Measurements from ENCODE around the gene DLX5.

Gene DLX5

DNA sequence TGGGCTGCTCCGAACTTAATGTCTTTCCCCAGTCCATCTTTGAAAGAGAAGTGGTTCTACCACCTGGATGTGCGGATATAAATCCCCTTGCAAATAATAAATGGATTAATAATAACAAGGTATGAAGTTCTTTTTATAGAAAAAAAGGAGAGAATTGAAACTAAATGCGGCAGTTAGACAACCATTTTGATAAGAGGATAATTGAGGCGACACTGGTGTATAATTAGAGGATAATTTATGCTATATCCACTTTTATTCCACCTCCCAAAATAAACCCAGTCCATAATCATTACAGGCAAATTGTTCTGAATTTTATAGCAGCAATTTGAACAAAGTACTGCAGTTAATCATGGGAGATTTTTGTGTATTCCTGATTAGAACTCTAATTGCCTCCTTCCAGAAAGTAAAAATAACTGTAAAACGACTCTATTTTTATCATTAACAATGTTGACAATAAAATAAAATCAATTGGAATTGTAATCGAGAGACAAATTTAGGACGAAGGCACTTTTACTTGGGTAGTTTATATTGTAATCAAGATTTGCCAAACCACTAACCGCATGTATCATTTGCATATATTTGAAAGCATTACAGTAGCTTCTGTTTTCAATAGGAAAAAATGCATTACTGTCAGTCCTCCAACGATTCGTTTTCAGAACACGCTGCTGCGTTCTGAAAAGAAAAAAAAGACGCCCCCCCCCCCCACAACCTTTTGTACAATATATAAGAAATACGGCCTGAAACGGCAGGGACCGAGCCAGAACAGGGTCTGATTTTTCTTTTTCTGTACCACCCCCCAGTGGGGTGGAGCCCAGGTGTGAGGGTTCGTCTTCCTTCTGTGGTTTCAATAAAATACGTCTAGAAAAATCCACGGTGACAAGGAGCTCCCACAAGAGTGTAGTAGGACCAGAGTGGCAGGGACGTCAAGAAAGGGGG lies 20.1 kb downstream of the DLX5 start:
- DNase-seq: no peak

- no peak for DNase-seq
Measured at GRCh38 chr7:97003262-97004246, 21.1 kb downstream of the DLX5 start.

DNA sequence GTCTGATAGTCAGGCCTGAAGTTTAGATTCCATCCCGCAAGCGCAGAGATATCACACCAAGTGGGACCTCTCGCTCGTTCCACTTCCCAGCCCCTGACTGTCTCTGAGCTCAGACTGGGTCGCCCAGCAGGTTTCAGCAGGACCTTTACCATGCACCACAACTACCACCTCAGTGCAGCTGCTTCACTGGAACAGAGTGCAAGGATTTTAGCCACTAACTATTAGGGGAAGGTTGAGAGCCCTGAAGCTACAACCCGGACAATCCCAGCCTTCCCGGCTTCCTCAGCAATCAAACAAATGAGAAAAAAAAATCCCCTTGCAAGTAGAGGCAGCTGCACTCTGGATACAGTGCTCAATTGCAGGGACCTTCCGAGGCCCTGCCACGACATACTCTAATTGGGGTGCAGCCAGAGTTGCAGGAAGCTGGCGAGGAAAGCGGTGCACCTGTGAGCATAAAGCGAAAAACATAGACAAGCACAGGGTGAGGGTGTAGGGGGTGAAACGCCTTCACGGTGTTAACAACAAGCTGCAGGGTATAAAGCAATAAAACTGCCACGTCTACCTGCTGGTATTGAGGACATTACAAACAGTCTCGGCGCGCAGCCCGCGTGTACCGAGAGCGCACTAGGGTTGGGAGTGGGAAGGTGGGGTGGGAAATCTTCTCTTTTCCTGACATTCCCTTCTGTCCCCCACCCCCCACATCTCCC lies 21.9 kb downstream of the DLX5 start:
- no peak for DNase-seq

DNA sequence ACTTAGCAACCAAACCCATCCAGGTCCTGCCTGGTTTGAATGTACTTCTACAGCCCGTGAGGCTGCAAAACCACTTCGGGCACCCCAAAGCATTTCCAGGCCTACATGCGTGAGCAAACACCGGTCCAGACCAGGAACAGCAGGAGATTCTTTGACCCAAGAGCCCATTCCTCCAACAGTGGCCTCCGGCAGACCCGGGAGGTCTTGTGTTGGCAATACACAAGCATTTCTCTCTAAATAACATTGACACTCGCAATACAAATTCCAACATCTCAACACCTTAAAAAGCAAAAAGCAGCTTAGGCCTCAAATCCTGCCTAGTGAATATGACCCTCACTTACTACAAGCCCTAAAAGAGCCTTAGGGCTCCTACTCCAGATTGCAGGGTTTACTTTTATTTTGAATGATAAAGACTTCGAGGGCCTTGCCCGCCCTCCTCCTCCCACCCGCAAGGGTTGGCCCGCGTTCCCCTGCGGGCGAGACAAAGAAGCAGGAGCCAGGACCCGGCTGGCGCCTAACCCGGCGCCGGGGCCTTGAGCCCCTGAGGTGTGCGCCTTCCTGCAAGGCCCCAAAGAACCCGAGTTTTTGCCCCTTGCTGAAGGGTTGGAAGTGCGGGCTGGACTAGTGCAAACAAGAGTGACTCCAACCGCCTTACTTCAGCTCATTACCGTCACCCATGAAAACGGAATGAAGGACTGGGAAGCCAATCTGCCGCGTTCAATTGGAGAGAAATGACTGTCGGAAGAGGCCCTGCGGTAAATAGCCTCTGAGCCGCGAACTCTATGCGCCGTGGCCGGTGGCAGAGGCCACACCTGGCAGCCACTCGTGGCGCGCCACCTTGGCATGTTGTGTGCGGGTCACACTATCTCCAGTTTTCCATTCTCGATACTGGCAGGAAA lies 22.7 kb downstream of the DLX5 start:
- no peak for DNase-seq

DNA sequence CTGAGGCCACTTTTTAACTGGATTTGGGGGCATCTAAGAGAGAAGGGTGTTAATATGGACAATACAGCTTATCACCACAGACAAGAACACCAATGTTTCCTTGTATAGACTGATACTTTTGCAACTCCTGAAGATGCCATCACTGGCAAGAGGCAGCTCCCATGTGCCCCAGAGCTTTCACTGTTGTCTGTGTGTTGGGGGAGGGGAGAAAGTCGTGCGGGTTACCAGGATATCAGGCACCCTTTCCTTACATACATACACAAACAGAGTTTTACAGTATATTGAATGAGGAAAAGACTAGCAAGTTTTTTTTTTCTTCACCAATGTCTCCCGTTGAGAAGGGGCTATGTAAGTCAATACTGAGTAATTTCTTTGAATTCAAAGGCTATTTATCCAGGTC lies 23.4 kb downstream of the DLX5 start:
- no peak for DNase-seq

- DNase-seq: no peak
Measured at GRCh38 chr7:96998744-96999143, 25.9 kb downstream of the DLX5 start.

- DNase-seq: no peak
Measured at GRCh38 chr7:96998333-96998732, 26.3 kb downstream of the DLX5 start.

- no peak for DNase-seq
Measured at GRCh38 chr7:96997512-96998032, 27.1 kb downstream of the DLX5 start.

DNA sequence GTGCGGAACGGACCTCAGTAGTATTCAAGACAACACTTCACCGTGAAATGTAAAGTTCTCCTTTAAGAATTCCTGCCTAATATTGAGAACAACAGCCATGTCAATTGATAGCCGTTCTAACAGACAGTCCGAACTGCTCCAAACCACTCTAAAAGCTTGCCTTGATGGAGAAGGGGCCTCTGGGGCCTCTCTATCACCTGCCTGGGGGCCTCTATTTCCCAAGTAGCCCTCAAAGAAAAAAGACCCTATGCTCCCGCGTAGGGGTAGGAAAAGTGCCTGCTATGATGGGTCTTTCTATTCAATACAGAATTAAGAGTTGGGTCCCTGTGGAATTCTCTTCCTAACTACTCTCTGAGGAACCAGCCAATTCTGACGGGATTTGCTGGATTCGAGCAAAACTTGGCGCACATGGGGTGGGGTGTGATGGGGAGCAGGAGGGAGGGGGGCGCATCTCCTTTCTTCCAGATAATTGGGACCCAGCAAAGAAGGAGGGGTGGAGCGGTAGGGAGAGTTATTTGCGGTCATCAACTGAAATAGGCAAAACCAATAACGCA lies 27.6 kb downstream of the DLX5 start:
- no peak for DNase-seq

DNA sequence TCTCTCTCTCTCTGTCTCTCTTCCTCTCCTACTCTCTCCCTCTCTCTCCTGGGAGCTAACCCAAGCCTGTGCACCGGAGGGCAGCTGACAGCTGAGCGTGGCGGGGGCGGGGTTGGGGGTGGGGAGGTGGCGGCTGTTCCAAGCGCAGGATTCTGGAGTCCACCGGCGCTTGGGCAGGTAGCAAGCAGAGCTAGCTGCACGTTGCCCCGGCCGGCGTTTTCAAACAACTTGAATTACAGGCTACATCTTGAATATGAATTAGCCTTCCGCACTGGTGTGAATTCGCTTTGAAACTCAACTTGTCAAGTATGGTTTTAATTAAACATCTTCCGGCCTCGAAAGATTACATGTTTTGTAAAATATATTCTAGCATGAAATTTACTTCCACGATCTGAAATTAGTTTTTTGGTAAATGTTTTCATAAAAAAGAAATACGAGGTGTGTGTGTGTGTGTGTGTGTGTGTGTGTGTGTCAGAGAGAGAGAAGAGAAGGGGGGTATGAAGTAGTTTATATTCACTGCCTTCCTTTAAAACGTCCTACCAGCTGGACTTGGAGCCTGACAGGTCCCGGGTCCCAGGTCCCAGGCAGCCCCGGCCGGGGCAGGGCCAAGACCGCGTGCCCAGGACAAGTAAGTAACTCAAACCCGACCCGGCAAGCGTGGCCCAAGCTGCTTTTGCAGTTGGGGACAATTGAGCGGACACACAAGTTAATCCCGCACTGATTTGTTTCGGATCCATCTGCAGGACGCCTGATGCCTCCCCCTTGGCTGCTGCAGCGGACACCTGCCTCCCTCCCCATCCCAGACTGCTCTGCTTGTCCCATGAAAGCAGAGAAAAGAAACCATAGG lies 28.3 kb downstream of the DLX5 start:
- DNase-seq: no peak

GRCh38 chr7:96995406-96996110 lies 29.1 kb downstream of the DLX5 start:
- DNase-seq: no peak

- DNase-seq: no peak
Measured at GRCh38 chr7:96993980-96994379, 30.7 kb downstream of the DLX5 start.

- DNase-seq: no peak
Measured at GRCh38 chr7:96993094-96993865, 31.4 kb downstream of the DLX5 start.

GRCh38 chr7:96992192-96993005 lies 32.2 kb downstream of the DLX5 start:
- DNase-seq: no peak

- DNase-seq: no peak
Measured at GRCh38 chr7:96991546-96992191, 33.0 kb downstream of the DLX5 start.

DNA sequence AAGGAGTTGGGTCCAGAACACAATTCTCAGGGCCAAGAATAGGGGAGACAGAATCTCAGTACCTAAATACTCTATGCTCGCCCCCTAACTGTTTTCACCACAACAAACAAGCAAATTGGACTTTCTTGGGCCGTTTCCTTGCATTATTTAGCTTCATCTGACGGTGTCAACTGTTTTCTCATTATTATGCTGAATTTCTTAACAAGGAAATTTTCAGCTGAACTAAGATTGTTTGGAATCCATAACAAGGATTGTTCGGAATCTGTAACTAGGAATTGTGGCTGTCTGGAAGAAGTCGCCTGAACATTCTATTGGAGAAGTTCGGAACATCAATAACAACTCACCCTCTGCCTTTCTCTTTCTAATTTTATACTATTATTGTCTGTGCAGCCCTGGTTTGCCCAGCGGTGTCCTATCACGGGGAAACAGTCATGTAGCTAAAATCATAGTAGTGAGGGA lies 34.7 kb downstream of the DLX5 start:
- no peak for DNase-seq

- DNase-seq: no peak
Measured at GRCh38 chr7:96989241-96989858, 35.3 kb downstream of the DLX5 start.

Measured in NCI-H226 (cell line).